SK-N-SH (cell line): ENCODE data around the gene AHR.

Source experiments
- CHD2 ChIP-seq: fragments of 150-350 bp; IDR thresholded peaks from 2 replicates; pipeline ENCODE4 v1.6.1; 2018; ENCODE audit warnings: low read length; ENCODE audit not compliant: partially characterized antibody
- CTCF ChIP-seq: fragments of 200-600 bp; sonication (generic); IDR thresholded peaks from 2 replicates; pipeline ENCODE4 v1.6.1; 2017; ENCODE audit warnings: antibody characterized with exemption, mild to moderate bottlenecking, moderate library complexity
- EP300 ChIP-seq, 2 experiments: IDR thresholded peaks; 2 replicates each; pipeline versions ENCODE4 v1.4.0 to v1.6.1; 2012; ENCODE audit warnings: borderline replicate concordance in 1 of 2, low read depth in 1 of 2, low read length in 1 of 2
- EZH2phosphoT487 ChIP-seq: fragments of 200-600 bp; sonication (generic); IDR thresholded peaks from 2 replicates; pipeline ENCODE4 v1.6.1; 2017; ENCODE audit warnings: low read depth, mixed run types, mild to moderate bottlenecking, antibody characterized with exemption, moderate library complexity, borderline replicate concordance
- JUND ChIP-seq: IDR thresholded peaks from 2 replicates; pipeline ENCODE4 v1.4.0; 2012
- NFIC ChIP-seq: IDR thresholded peaks from 2 replicates; pipeline ENCODE4 v1.4.0; 2012; ENCODE audit warnings: borderline replicate concordance
- NRF1 ChIP-seq: IDR thresholded peaks from 2 replicates; pipeline ENCODE4 v1.6.1; 2012; ENCODE audit warnings: low read depth, mild to moderate bottlenecking, low read length
- POLR2AphosphoS5 ChIP-seq: IDR thresholded peaks from 2 replicates; pipeline ENCODE4 v1.6.1; 2012; ENCODE audit warnings: low read depth, low read length
- REST ChIP-seq: IDR thresholded peaks from 2 replicates; pipeline ENCODE4 v1.6.1; 2012; ENCODE audit warnings: mild to moderate bottlenecking, low read depth, low read length, moderate library complexity
- TAF1 ChIP-seq: IDR thresholded peaks from 2 replicates; pipeline ENCODE4 v1.6.1; 2012; ENCODE audit warnings: low read depth, mild to moderate bottlenecking, low read length, moderate library complexity, borderline replicate concordance
- TEAD4 ChIP-seq: IDR thresholded peaks from 2 replicates; pipeline ENCODE4 v1.4.0; 2012; ENCODE audit warnings: mild to moderate bottlenecking, borderline replicate concordance; ENCODE audit not compliant: insufficient read depth
- YY1 ChIP-seq: IDR thresholded peaks from 2 replicates; pipeline ENCODE4 v1.4.0; 2012; ENCODE audit warnings: low read depth, mild to moderate bottlenecking
- TF ChIP-seq, protein P1 (sequence below): IDR thresholded peaks from 2 replicates; pipeline ENCODE4 v1.4.0; 2012; ENCODE audit warnings: low read depth
- TF ChIP-seq, protein P2 (sequence below): IDR thresholded peaks from 2 replicates; pipeline ENCODE4 v1.4.0; 2012; ENCODE audit warnings: low read depth, borderline replicate concordance

GRCh38 chr7:17326378-17326777, 27.9 kb downstream of the AHR start:
- no peak for TF ChIP-seq CTCF
- no peak for TF ChIP-seq NRF1
- TF ChIP-seq POLR2AphosphoS5: no peak
- TF ChIP-seq, protein P1, sequence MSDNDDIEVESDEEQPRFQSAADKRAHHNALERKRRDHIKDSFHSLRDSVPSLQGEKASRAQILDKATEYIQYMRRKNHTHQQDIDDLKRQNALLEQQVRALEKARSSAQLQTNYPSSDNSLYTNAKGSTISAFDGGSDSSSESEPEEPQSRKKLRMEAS: no peak
- TF ChIP-seq EP300 (IDR thresholded peaks at IDR 0.05; ENCODE audit: borderline replicate concordance in 1 of 2, low read depth in 1 of 2, low read length in 1 of 2): no peak
- no peak for TF ChIP-seq REST
- TF ChIP-seq TEAD4: no peak
- no peak for TF ChIP-seq NFIC
- TF ChIP-seq JUND: no peak
- TF ChIP-seq EZH2phosphoT487: no peak
- no peak for TF ChIP-seq CHD2
- TF ChIP-seq, protein P2, sequence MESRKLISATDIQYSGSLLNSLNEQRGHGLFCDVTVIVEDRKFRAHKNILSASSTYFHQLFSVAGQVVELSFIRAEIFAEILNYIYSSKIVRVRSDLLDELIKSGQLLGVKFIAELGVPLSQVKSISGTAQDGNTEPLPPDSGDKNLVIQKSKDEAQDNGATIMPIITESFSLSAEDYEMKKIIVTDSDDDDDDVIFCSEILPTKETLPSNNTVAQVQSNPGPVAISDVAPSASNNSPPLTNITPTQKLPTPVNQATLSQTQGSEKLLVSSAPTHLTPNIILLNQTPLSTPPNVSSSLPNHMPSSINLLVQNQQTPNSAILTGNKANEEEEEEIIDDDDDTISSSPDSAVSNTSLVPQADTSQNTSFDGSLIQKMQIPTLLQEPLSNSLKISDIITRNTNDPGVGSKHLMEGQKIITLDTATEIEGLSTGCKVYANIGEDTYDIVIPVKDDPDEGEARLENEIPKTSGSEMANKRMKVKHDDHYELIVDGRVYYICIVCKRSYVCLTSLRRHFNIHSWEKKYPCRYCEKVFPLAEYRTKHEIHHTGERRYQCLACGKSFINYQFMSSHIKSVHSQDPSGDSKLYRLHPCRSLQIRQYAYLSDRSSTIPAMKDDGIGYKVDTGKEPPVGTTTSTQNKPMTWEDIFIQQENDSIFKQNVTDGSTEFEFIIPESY: no peak
- TF ChIP-seq TAF1: no peak
- no peak for TF ChIP-seq YY1
